ENCODE measurements around the gene TAS2R1. TPM values are rescaled to one million over a fixed set of nuclear protein-coding genes. Genes with fewer than 3 reads are reported as not detected.

Gene TAS2R1
- total RNA-seq, 1 donor from 2014 or later, result not detected

DNA sequence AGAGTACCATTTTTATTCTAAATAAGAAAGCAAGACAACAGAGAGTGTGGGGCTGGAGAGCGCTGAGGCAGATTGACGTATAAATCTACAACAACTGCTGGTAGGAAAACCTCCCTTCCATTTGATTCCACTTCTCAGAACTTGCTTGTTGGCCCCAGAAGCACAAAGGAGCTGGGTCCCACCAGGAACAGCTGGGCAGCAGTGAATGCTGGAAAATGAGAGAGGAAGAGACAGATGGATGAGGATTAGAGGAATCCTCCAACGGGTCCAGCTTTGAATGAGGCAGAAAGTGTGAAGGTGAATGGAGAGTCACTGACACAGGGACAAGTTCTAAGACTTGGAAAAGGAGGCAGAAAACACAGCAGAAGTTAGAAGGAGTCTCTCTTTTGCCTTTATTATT, 14.8 kb downstream of the TAS2R1 start:
- Mint-ChIP-seq H3K27ac (no peak overlapping the region), H3K4me1 (peaks cover 4% of the 10 kb centered on the region), H3K9me3 (peaks cover 3% of the 10 kb centered on the region), H3K36me3 (no peaks in the 10 kb centered on the region), H3K27me3 (ENCODE audit: insufficient read depth, low read depth) (peaks cover 3% of the 10 kb centered on the region), H3K4me3 (no peak overlapping the region)
- Histone ChIP-seq H3K27ac (no peak overlapping the region), H3K36me3 (no peaks in the 10 kb centered on the region), H3K4me3 (no peak overlapping the region), H3F3A (ENCODE audit: low read depth) (no peaks in the 10 kb centered on the region), H4K20me1 (ENCODE audit: low read depth) (no peaks in the 10 kb centered on the region), H3K4me1 (peaks cover 12% of the 10 kb centered on the region), H3K9ac (no peak overlapping the region), H3K4me2 (no peak overlapping the region), H3K9me3 (ENCODE audit: low read depth) (no peaks in the 10 kb centered on the region), H2AFZ (replicated peaks) (no peak overlapping the region), H3K27me3 (no peaks in the 10 kb centered on the region), H3K79me2 (ENCODE audit: low read depth) (no peaks in the 10 kb centered on the region)
- TF ChIP-seq, protein P1, sequence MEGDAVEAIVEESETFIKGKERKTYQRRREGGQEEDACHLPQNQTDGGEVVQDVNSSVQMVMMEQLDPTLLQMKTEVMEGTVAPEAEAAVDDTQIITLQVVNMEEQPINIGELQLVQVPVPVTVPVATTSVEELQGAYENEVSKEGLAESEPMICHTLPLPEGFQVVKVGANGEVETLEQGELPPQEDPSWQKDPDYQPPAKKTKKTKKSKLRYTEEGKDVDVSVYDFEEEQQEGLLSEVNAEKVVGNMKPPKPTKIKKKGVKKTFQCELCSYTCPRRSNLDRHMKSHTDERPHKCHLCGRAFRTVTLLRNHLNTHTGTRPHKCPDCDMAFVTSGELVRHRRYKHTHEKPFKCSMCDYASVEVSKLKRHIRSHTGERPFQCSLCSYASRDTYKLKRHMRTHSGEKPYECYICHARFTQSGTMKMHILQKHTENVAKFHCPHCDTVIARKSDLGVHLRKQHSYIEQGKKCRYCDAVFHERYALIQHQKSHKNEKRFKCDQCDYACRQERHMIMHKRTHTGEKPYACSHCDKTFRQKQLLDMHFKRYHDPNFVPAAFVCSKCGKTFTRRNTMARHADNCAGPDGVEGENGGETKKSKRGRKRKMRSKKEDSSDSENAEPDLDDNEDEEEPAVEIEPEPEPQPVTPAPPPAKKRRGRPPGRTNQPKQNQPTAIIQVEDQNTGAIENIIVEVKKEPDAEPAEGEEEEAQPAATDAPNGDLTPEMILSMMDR (IDR thresholded peaks at IDR 0.05), result no peak
- TF ChIP-seq EZH2phosphoT487 (IDR thresholded peaks at IDR 0.05), result no peak
- no peak for TF ChIP-seq EZH2 (IDR thresholded peaks at IDR 0.05)
- DNase-seq (ENCODE audit: low spot score), result no peak

DNA sequence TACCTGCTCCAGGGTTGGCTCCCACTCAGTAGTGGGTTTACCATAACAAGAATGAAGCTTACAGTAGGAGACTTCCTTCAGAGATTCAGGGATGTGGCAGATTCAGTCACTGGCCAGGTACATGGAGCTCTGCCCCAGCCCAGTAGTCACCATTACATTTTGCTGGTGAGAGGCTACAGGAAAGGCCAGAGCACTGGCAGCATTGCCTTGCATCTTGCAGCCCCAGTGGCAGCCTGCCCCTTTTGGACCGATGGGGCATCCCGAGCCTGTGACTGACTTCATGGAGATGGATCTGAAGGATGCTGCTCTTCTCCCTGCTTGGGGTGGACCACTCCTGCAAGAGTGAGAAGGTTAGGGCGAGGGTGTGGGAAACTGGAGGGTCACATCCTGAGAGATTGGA, 16.8 kb downstream of the TAS2R1 start:
- H3K27me3 Mint-ChIP-seq (ENCODE audit: insufficient read depth, low read depth), result peaks cover 3% of the 10 kb centered on the region
- Histone ChIP-seq H3K27me3 (no peaks in the 10 kb centered on the region), H3K4me1 (peaks cover 12% of the 10 kb centered on the region), H3K79me2 (ENCODE audit: low read depth) (no peaks in the 10 kb centered on the region), H3K4me2 (no peak overlapping the region), H3K36me3 (no peaks in the 10 kb centered on the region), H2AFZ (replicated peaks) (no peak overlapping the region), H3K4me3 (no peak overlapping the region), H3F3A (ENCODE audit: low read depth) (no peaks in the 10 kb centered on the region), H3K9me3 (ENCODE audit: low read depth) (no peaks in the 10 kb centered on the region), H4K20me1 (ENCODE audit: low read depth) (no peaks in the 10 kb centered on the region), H3K27ac (no peak overlapping the region), H3K9ac (no peak overlapping the region)
- H3K4me1 Mint-ChIP-seq, result peaks cover 4% of the 10 kb centered on the region
- no peak for DNase-seq (ENCODE audit: low spot score)
- TF ChIP-seq EZH2 (IDR thresholded peaks at IDR 0.05), result no peak
- no peak for TF ChIP-seq EZH2phosphoT487 (IDR thresholded peaks at IDR 0.05)
- TF ChIP-seq, protein P1 (IDR thresholded peaks at IDR 0.05), result no peak
- H3K4me3 Mint-ChIP-seq, result no peak overlapping the region
- H3K9me3 Mint-ChIP-seq, result peaks cover 3% of the 10 kb centered on the region
- no peak overlapping the region for H3K27ac Mint-ChIP-seq
- no peaks in the 10 kb centered on the region for H3K36me3 Mint-ChIP-seq

DNA sequence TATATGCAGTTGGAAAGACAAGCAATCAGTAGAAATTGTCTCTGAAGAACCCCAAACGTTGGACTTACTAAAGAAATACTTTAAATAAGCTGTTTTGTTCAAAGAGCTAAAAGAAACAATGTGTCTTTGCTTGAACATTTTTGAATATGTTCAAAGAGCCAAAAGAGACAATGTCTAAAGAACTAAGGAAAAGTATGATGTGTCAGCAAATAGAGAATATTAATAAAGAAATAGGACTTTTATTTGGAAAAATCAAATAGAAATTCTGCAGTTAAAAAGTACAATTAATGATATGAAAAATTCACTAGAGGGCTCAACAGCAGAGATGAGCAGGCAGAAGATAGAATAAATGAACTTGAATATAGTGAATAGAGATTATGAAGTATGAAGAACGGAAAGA, 19.2 kb downstream of the TAS2R1 start:
- H3F3A ChIP-seq (ENCODE audit: low read depth), result no peaks in the 10 kb centered on the region
- no peaks in the 10 kb centered on the region for H3K4me1 ChIP-seq
- no peak overlapping the region for H3K27ac Mint-ChIP-seq
- H3K9me3 Mint-ChIP-seq, result peaks cover 3% of the 10 kb centered on the region
- H3K4me3 Mint-ChIP-seq, result no peak overlapping the region
- no peak overlapping the region for H3K27ac ChIP-seq
- H3K36me3 Mint-ChIP-seq, result no peaks in the 10 kb centered on the region
- TF ChIP-seq EZH2 (IDR thresholded peaks at IDR 0.05) (no peak), EZH2phosphoT487 (IDR thresholded peaks at IDR 0.05) (no peak)
- TF ChIP-seq, protein P1 (IDR thresholded peaks at IDR 0.05), result no peak
- H3K4me3 ChIP-seq, result no peak overlapping the region
- H4K20me1 ChIP-seq (ENCODE audit: low read depth), result no peaks in the 10 kb centered on the region
- H2AFZ ChIP-seq (replicated peaks), result no peak overlapping the region
- no peaks in the 10 kb centered on the region for H3K4me1 Mint-ChIP-seq
- H3K79me2 ChIP-seq (ENCODE audit: low read depth), result no peaks in the 10 kb centered on the region
- no peaks in the 10 kb centered on the region for H3K27me3 Mint-ChIP-seq (ENCODE audit: insufficient read depth, low read depth)
- H3K36me3 ChIP-seq, result no peaks in the 10 kb centered on the region
- no peaks in the 10 kb centered on the region for H3K27me3 ChIP-seq
- DNase-seq (ENCODE audit: low spot score), result no peak
- H3K4me2 ChIP-seq, result no peak overlapping the region
- no peak overlapping the region for H3K9ac ChIP-seq
- no peaks in the 10 kb centered on the region for H3K9me3 ChIP-seq (ENCODE audit: low read depth)

All from neural progenitor cell (in vitro differentiated cells).